Naive thymus-derived CD4-positive, alpha-beta T cell (primary cell): ENCODE results near the gene ABL1. TPM values are rescaled to one million over a fixed set of nuclear protein-coding genes. Genes with fewer than 3 reads are reported as not detected.

Experiments
- ATAC-seq: fragments of 150-1000 bp; cut with Tn5 transposase; 2 replicates; pipeline ENCODE4 v1.10.0; 2021; ENCODE audit warnings: mild to moderate bottlenecking, moderate library complexity
- CTCF ChIA-PET: fragments of 350-600 bp; sonication (Branson Sonifier 250); formaldehyde crosslinking; loops from one replicate; lab custom pipeline; 2021; ENCODE audit warnings: antibody characterized with exemption; lab: Charles Lee
- POLR2A ChIA-PET: fragments of 350-600 bp; sonication (Branson Sonifier 250); formaldehyde crosslinking; loops from one replicate; lab custom pipeline; 2021; ENCODE audit warnings: antibody characterized with exemption, inconsistent platforms; lab: Charles Lee
- DNase-seq, 9 donors: peaks; one replicate each; pipeline versions ENCODE4 v3.0.0 to v3.0.0-alpha.2; 2020 to 2022; ENCODE audit warnings: mixed read lengths in 1 of 9
- H3K27ac ChIP-seq: one replicate; pipeline ENCODE4 v1.7.0; 2013; ENCODE audit warnings: mild to moderate bottlenecking, low read depth, low read length, moderate library complexity
- H3K27me3 ChIP-seq, 2 donors: one replicate each; pipeline ENCODE4 v1.7.0; 2013; ENCODE audit warnings: low read length in 2 of 2, mild to moderate bottlenecking in 2 of 2, moderate library complexity in 2 of 2; ENCODE audit not compliant: control insufficient read depth in 2 of 2, insufficient read depth in 2 of 2
- H3K36me3 ChIP-seq, 3 experiments: 1 replicate in 2 of 3; 2 replicates in 1 of 3; pipeline ENCODE4 v1.7.0; 2013; ENCODE audit warnings: low read length in 3 of 3, mild to moderate bottlenecking in 3 of 3, moderate library complexity in 1 of 3; ENCODE audit not compliant: insufficient read depth in 3 of 3, control insufficient read depth in 2 of 3
- H3K4me1 ChIP-seq, 2 donors: one replicate each; pipeline ENCODE4 v1.7.0; 2013; ENCODE audit warnings: low read length in 2 of 2, mild to moderate bottlenecking in 2 of 2, moderate library complexity in 1 of 2; ENCODE audit not compliant: control insufficient read depth in 2 of 2, insufficient read depth in 2 of 2
- H3K4me3 ChIP-seq: 2 replicates; pipeline ENCODE4 v1.7.0; 2013; ENCODE audit warnings: mild to moderate bottlenecking, low read length
- H3K9me3 ChIP-seq, 3 experiments: 1 replicate in 2 of 3; 2 replicates in 1 of 3; pipeline ENCODE4 v1.7.0; 2013; ENCODE audit warnings: low read length in 3 of 3; ENCODE audit not compliant: control insufficient read depth in 2 of 3
- H3K27ac Mint-ChIP-seq, 9 donors: one replicate each; pipeline ENCODE4 v1.8.0; 2020 to 2022; ENCODE audit warnings: mixed read lengths in 9 of 9, mild to moderate bottlenecking in 8 of 9, moderate library complexity in 5 of 9, inconsistent platforms in 2 of 9
- H3K27me3 Mint-ChIP-seq, 5 donors: one replicate each; pipeline ENCODE4 v1.8.0; 2021 to 2022; ENCODE audit warnings: mixed read lengths in 5 of 5, mild to moderate bottlenecking in 1 of 5
- H3K36me3 Mint-ChIP-seq, 5 donors: one replicate each; pipeline ENCODE4 v1.8.0; 2020 to 2022; ENCODE audit warnings: mixed read lengths in 5 of 5, mild to moderate bottlenecking in 3 of 5, inconsistent platforms in 1 of 5
- H3K4me1 Mint-ChIP-seq, 7 donors: one replicate each; pipeline ENCODE4 v1.8.0; 2020 to 2022; ENCODE audit warnings: mixed read lengths in 7 of 7, mild to moderate bottlenecking in 3 of 7, inconsistent platforms in 1 of 7
- H3K4me3 Mint-ChIP-seq, 10 donors: one replicate each; pipeline ENCODE4 v1.8.0; 2020 to 2022; ENCODE audit warnings: mild to moderate bottlenecking in 10 of 10, mixed read lengths in 10 of 10, moderate library complexity in 6 of 10, inconsistent platforms in 2 of 10
- H3K9me3 Mint-ChIP-seq, 11 donors: one replicate each; pipeline ENCODE4 v1.8.0; 2020 to 2022; ENCODE audit warnings: mixed read lengths in 11 of 11, mild to moderate bottlenecking in 4 of 11, inconsistent platforms in 1 of 11, moderate library complexity in 1 of 11
- intact Hi-C, 2 donors: fragments of 100-400 bp; cut with micrococcal nuclease; formaldehyde crosslinking; loops; one replicate each; pipeline ENCODE4 v1.15.1; 2023
- polyA plus RNA-seq, 2 donors: library from polyadenylated mRNA; unstranded; fragments of 300-500 nt; fragmentation: Illumina TruSeq; gene quantifications; one replicate each; pipeline ENCODE4 v1.2.3, GENCODE V29; 2021
- total RNA-seq, 6 experiments: library from RNA in 5 of 6; stranded (reverse) in 5 of 6; gene quantifications; 1 replicate in 5 of 6; 2 replicates in 1 of 6; pipeline ENCODE4 v1.2.3 and lab custom pipeline; 2021 to 2026

Gene ABL1
- total and polyA plus RNA-seq, 7 experiments from 2014 or later = 8.4 to 41.0 (median 39.1) TPM

DNA sequence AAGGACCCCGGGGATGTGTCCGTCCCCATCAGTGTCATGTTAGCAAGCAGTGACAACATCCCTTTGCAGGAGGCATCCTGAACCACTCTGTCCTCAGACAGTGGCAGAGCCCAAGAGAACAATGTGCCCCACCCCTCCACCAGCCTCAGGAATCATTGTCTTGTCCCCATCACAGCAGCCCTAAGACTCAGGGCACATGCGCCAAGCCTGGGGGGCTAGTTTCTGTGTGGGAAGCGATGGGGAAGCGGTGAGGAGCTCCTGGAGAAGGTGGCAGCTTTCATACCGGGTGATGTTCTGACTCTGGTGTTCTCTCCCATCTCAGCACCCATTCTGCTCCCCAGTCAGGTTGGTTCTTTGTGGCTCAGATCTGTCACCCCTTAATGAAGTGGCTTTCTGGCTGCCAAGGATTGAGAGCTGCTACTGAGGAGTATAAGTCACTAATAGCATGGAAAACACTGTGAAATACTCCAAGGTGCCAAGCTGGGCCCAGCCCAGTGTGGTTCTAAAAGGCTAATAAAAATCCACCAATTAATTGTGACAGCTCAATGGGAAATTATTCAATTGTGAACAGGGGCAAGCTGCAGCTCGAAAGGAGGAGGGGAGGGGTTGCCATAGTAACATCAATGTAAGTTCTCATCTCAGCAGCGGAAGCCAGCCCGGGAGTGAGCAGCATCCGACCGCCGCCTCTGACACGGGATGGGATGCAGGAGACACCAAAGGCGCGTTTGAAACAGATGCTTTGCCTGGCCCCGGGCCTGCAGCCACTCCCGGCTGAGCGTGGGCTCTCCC lies 56.8 kb downstream of the ABL1 start:
- no peak for DNase-seq
- H3K4me1 ChIP-seq = no peaks in the 10 kb centered on the region
- H3K9me3 ChIP-seq = no peaks in the 10 kb centered on the region
- H3K9me3 Mint-ChIP-seq = no peaks in the 10 kb centered on the region
- intact Hi-C loops = no loop called here
- H3K36me3 ChIP-seq = peaks cover 0 to 27% (median 0%) of the 10 kb centered on the region in 3 experiments
- H3K27me3 ChIP-seq = no peaks in the 10 kb centered on the region
- H3K27ac Mint-ChIP-seq = no peak overlapping the region
- no peak for ATAC-seq
- H3K27ac ChIP-seq = no peak overlapping the region
- peaks cover 0 to 7% (median 0%) of the 10 kb centered on the region in 7 donors for H3K4me1 Mint-ChIP-seq
- ChIA-PET POLR2A (interaction anchor here (0.5 kb wide), 1 partner anchor 129 kb away, joined by 7 read pairs; no protein-coding TSS in a partner anchor), CTCF (no interaction called here)
- no peak overlapping the region for H3K4me3 Mint-ChIP-seq
- H3K4me3 ChIP-seq = no peak overlapping the region
- H3K27me3 Mint-ChIP-seq = no peaks in the 10 kb centered on the region
- H3K36me3 Mint-ChIP-seq = peaks cover 0 to 7% (median 5%) of the 10 kb centered on the region in 5 donors

GRCh38 chr9:130892477-130893304 lies 57.6 kb downstream of the ABL1 start:
- ATAC-seq (no peak), DNase-seq (no peak)
- ChIA-PET CTCF (no interaction called here), POLR2A (no interaction called here)
- no peak overlapping the region for H3K4me3 ChIP-seq
- H3K27ac ChIP-seq = no peak overlapping the region
- H3K27me3 ChIP-seq = no peaks in the 10 kb centered on the region
- H3K4me1 ChIP-seq = no peaks in the 10 kb centered on the region
- peaks cover 0 to 19% (median 0%) of the 10 kb centered on the region in 3 experiments for H3K36me3 ChIP-seq
- intact Hi-C loops = no loop called here
- Mint-ChIP-seq H3K27me3 (no peaks in the 10 kb centered on the region), H3K36me3 (no peaks in the 10 kb centered on the region), H3K4me3 (no peak overlapping the region), H3K9me3 (no peaks in the 10 kb centered on the region), H3K27ac (peak overlapping the region in 1 of 9 donors; percentile 6), H3K4me1 (peaks cover 0 to 7% (median 0%) of the 10 kb centered on the region in 7 donors)
- no peaks in the 10 kb centered on the region for H3K9me3 ChIP-seq

DNA sequence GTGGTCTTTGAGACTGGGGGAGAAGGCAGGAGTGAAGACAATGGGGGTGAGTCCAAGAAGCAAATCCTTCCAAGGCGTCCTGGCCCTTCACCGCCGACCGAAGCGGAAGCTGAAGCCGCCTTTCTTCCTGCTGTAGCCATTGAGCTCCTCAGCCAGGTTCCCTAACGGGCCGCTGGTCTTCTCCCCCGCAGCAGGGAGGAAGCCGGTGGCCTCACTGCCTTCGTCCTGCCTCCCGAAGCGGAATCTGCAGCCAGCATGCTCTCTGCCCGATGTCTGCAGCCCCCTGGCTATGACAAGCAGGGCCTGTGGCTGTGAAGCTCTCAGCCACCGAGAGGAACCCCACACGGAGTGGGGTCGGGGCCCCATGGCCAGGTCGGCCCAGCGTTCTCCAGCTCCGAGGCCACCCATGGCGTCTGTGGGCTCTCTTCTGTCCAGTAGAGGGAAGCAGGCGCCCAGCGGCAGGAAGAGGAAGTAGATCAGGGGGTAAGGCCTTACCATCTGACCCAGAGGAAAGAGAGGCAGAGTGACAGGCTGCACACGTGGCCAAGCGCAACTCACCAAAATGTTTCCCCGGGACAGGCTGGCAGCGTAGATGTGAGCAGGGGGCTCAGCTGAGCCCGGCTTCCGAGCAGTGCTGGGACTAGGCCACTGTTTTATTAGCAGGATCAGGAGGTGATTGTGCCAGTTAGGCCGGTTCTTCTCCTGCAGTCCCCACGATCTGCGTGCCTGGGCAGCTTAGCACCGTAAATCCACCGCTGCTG lies 58.5 kb downstream of the ABL1 start:
- ATAC-seq = peak; percentile 90
- Mint-ChIP-seq H3K4me1 (peaks cover 0 to 7% (median 0%) of the 10 kb centered on the region in 7 donors), H3K4me3 (no peak overlapping the region), H3K9me3 (no peaks in the 10 kb centered on the region), H3K36me3 (no peaks in the 10 kb centered on the region), H3K27ac (peak overlapping the region in 3 of 9 donors; percentile 6 to 71 (median 51)), H3K27me3 (no peaks in the 10 kb centered on the region)
- no peaks in the 10 kb centered on the region for H3K9me3 ChIP-seq
- POLR2A ChIA-PET = no interaction called here
- CTCF ChIA-PET = interaction anchor here (1.2 kb wide), 1 partner anchor 193 kb away, joined by 3 read pairs; no protein-coding TSS in a partner anchor
- H3K4me3 ChIP-seq = no peak overlapping the region
- peak in 1 of 9 donors; percentile 26 for DNase-seq
- no peak overlapping the region for H3K27ac ChIP-seq
- H3K4me1 ChIP-seq = no peaks in the 10 kb centered on the region
- H3K36me3 ChIP-seq = peaks cover 0 to 10% (median 0%) of the 10 kb centered on the region in 3 experiments
- intact Hi-C loops = no loop called here
- no peaks in the 10 kb centered on the region for H3K27me3 ChIP-seq

DNA sequence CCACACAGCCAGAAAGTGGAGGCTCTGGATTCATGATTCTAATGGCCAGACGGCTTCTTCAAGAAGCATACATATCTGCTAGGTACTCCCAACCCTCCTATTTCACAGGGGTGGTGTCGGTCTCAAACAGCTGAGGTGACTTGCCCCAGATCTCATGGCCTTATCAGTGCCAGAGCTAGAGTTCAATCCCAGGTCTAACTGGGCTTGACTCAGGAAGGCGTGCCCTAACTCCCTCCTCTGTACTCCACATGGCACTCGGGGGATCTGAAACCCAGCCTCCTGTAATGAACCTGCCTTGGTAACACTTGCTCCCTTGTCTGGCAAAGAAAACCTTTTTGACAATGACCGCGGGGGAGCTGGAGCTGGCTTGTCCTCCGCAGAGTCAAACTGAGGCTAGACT lies 59.5 kb downstream of the ABL1 start:
- Mint-ChIP-seq H3K27ac (peak overlapping the region in 1 of 9 donors; percentile 21), H3K4me3 (no peak overlapping the region), H3K36me3 (no peaks in the 10 kb centered on the region), H3K9me3 (no peaks in the 10 kb centered on the region), H3K4me1 (peaks cover 0 to 7% (median 0%) of the 10 kb centered on the region in 7 donors), H3K27me3 (no peaks in the 10 kb centered on the region)
- Histone ChIP-seq H3K4me1 (no peaks in the 10 kb centered on the region), H3K4me3 (no peak overlapping the region), H3K36me3 (peaks cover 0 to 6% (median 0%) of the 10 kb centered on the region in 3 experiments), H3K27ac (no peak overlapping the region), H3K9me3 (no peaks in the 10 kb centered on the region), H3K27me3 (no peaks in the 10 kb centered on the region)
- intact Hi-C loops = no loop called here
- CTCF ChIA-PET = interaction anchor here (1.2 kb wide), 1 partner anchor 194 kb away, joined by 3 read pairs; no protein-coding TSS in a partner anchor
- POLR2A ChIA-PET = no interaction called here
- DNase-seq = no peak
- ATAC-seq = no peak

DNA sequence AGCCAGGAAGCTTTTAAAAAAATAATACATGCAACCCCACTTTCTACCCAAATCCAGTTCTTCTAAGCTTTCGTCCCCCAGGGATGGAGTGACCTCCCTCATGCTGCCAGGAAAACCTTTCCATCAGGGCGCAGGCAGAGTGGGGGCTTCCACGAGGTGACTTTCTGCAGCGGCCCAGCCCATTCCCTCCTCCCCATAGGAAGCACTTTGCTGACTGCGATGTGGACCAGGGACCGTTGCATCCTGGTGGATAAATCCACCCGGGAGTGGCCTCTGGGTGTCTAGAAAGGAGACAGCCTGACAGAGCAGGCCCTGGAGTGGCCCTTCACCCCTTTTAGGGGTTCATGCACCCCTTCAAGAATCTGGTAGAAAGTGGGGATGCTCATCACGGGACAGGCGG lies 60.0 kb downstream of the ABL1 start:
- H3K9me3 ChIP-seq = no peaks in the 10 kb centered on the region
- Mint-ChIP-seq H3K27me3 (no peaks in the 10 kb centered on the region), H3K9me3 (no peaks in the 10 kb centered on the region), H3K36me3 (no peaks in the 10 kb centered on the region), H3K27ac (peak overlapping the region in 2 of 9 donors; percentile 8 to 21), H3K4me3 (no peak overlapping the region), H3K4me1 (peaks cover 0 to 7% (median 0%) of the 10 kb centered on the region in 7 donors)
- CTCF ChIA-PET = interaction anchor here (1.2 kb wide), 1 partner anchor 194 kb away, joined by 3 read pairs; no protein-coding TSS in a partner anchor
- POLR2A ChIA-PET = no interaction called here
- ATAC-seq (no peak), DNase-seq (no peak)
- H3K27me3 ChIP-seq = no peaks in the 10 kb centered on the region
- H3K4me3 ChIP-seq = no peak overlapping the region
- intact Hi-C loops = no loop called here
- H3K36me3 ChIP-seq = peaks cover 0 to 6% (median 0%) of the 10 kb centered on the region in 3 experiments
- H3K4me1 ChIP-seq = no peaks in the 10 kb centered on the region
- no peak overlapping the region for H3K27ac ChIP-seq
